H1 (cell line): ENCODE measurements around the gene AP1G2. TPM values are rescaled to one million over a fixed set of nuclear protein-coding genes. Genes with fewer than 3 reads are reported as not detected.

Experiments
- SIRT6 ChIP-seq: IDR thresholded peaks from one replicate; pipeline ENCODE4 v1.7.1; 2012; ENCODE audit warnings: low read length, inconsistent platforms
- polyA plus RNA-seq, 7 experiments: library from polyadenylated mRNA; depleted of rRNA in 3 of 7; stranded (reverse) in 5 of 7; unstranded in 2 of 7; fragments of >200 nt in 5 of 7; fragments of 200-250 nt in 2 of 7; gene quantifications; 1 replicate in 5 of 7; 2 replicates in 1 of 7; 4 replicates in 1 of 7; pipeline versions ENCODE4 v1.2.1 to v1.2.3, GENCODE V29; 2011 to 2013; ENCODE audit warnings: missing spikeins in 2 of 7, mixed read lengths in 2 of 7
- total RNA-seq: library from RNA; stranded (reverse); fragmentation: NEBNext Ultra II Directional; extraction: Animal tissue kit (Norgen Biotek cat#: 25700); gene quantifications from 2 replicates; pipeline ENCODE4 v1.2.1, GENCODE V29; 2021
- TF ChIP-seq, protein P1 (sequence below): IDR thresholded peaks from 2 replicates; pipeline ENCODE4 v1.6.1; 2012; ENCODE audit warnings: inconsistent platforms

The AP1G2 gene
- total and polyA plus RNA-seq, 2 of the 8 experiments (the other 6 are each of a cell fraction or from before 2014, with no cell fraction given): 70.9 to 134 TPM

- TF ChIP-seq, protein P1, sequence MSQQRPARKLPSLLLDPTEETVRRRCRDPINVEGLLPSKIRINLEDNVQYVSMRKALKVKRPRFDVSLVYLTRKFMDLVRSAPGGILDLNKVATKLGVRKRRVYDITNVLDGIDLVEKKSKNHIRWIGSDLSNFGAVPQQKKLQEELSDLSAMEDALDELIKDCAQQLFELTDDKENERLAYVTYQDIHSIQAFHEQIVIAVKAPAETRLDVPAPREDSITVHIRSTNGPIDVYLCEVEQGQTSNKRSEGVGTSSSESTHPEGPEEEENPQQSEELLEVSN: no peak
- TF ChIP-seq SIRT6: no peak
- TF ChIP-seq, all 59 proteins: peak for 0
These were observed 38.5 kb upstream of the AP1G2 start (continued) for GRCh38 chr14:23605931-23606585.
